GM19467 (cell line): Measurements from ENCODE around the gene MARCKSL1.
"Not testable (repeated sequence)": the region's sequence is repeated elsewhere in the genome, so short reads cannot be mapped to it uniquely, and the experiment has no call there.

Experiments used
- ATAC-seq: cut with Tn5 transposase; IDR thresholded peaks from one replicate; pipeline ENCODE4 v1.9.1; 2021; ENCODE audit warnings: mild to moderate bottlenecking, moderate library complexity; ENCODE audit not compliant: unreplicated experiment

MARCKSL1 gene

GRCh38 chr1:32291708-32292538 is 44.1 kb downstream of the MARCKSL1 start, which contains the start of gene HDAC1:
TSS of gene HDAC1 (plus strand) at chr1:32292083. CDS start at chr1:32292170, 87 bp downstream.
- ATAC-seq, result peak; percentile 96

- no peak for ATAC-seq
These were observed 44.8 kb downstream of the MARCKSL1 start for GRCh38 chr1:32291145-32291707.

- ATAC-seq, result no peak
These were observed 46.8 kb downstream of the MARCKSL1 start for GRCh38 chr1:32289256-32289655.

GRCh38 chr1:32286763-32287162 is 49.3 kb downstream of the MARCKSL1 start:
- ATAC-seq, result no peak

DNA sequence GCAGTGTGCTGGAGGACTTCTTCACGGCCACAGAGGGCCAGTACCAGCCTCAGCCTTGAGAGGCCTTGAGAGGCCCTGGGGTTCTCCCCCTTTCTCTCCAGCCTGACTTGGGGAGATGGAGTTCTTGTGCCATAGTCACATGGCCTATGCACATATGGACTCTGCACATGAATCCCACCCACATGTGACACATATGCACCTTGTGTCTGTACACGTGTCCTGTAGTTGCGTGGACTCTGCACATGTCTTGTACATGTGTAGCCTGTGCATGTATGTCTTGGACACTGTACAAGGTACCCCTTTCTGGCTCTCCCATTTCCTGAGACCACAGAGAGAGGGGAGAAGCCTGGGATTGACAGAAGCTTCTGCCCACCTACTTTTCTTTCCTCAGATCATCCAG is 50.4 kb downstream of the MARCKSL1 start:
- ATAC-seq, result no peak

GRCh38 chr1:32284777-32285176 is 51.3 kb downstream of the MARCKSL1 start:
- not testable (repeated sequence) for ATAC-seq
